HEK293 (cell line): ENCODE measurements around the gene FERD3L.

Experiments used
- CTCF ChIA-PET: fragments of 350-600 bp; formaldehyde crosslinking; extraction: SDS; loops from one replicate; lab custom pipeline; 2021; ENCODE audit warnings: antibody characterized with exemption; lab: Yijun Ruan, JAX
- POLR2A ChIA-PET: fragments of 300-600 bp; formaldehyde crosslinking; extraction: SDS; loops from one replicate; lab custom pipeline; 2020; ENCODE audit warnings: antibody characterized with exemption, inconsistent platforms; lab: Yijun Ruan, JAX
- H3K27ac ChIP-seq: fragments of 200-500 bp; sonication (Bioruptor generic); 2 replicates; pipeline ENCODE4 v1.5.1; 2014; ENCODE audit warnings: low read depth, low read length, control low read depth, inconsistent platforms; ENCODE audit errors: extremely low read depth
- H3K36me3 ChIP-seq, 2 experiments: fragments of 200-500 bp in 1 of 2; sonication (Bioruptor generic) in 1 of 2; 1 replicate in 1 of 2; 2 replicates in 1 of 2; pipeline ENCODE4 v1.5.1; 2014 to 2017; ENCODE audit warnings: inconsistent platforms in 2 of 2, low read length in 2 of 2; ENCODE audit not compliant: control insufficient read depth in 2 of 2, insufficient read depth in 1 of 2
- H3K4me1 ChIP-seq: fragments of 200-500 bp; sonication (Bioruptor generic); 2 replicates; pipeline ENCODE4 v1.5.1; 2014; ENCODE audit warnings: mild to moderate bottlenecking, low read length, inconsistent platforms; ENCODE audit not compliant: control insufficient read depth, insufficient read depth
- H3K4me3 ChIP-seq: 2 replicates; pipeline ENCODE4 v1.5.1; 2011; ENCODE audit warnings: low read depth, mild to moderate bottlenecking, control low read depth, low read length, moderate library complexity
- H3K9me3 ChIP-seq: fragments of 200-500 bp; sonication (Bioruptor generic); 2 replicates; pipeline ENCODE4 v1.5.1; 2014; ENCODE audit warnings: low read depth, low read length, inconsistent platforms; ENCODE audit not compliant: control insufficient read depth, insufficient read depth
- HOXD13 ChIP-seq: sonication (generic); formaldehyde crosslinking; IDR thresholded peaks from 2 replicates; pipeline ENCODE4 v1.8.0; 2022; ENCODE audit warnings: missing genetic modification reagents, borderline replicate concordance
- KLF10 ChIP-seq: fragments of 450-650 bp; IDR thresholded peaks from 2 replicates; pipeline ENCODE4 v1.5.1; 2018; ENCODE audit warnings: missing biosample characterization, mild to moderate bottlenecking, missing genetic modification characterization
- KLF7 ChIP-seq: fragments of 450-650 bp; formaldehyde crosslinking; IDR thresholded peaks from 2 replicates; pipeline ENCODE4 v1.5.1; 2016; ENCODE audit warnings: missing biosample characterization, missing genetic modification characterization, borderline replicate concordance
- OSR2 ChIP-seq: fragments of 450-650 bp; formaldehyde crosslinking; IDR thresholded peaks from 2 replicates; pipeline ENCODE4 v1.5.1; 2016; ENCODE audit warnings: missing biosample characterization, missing genetic modification characterization
- YY2 ChIP-seq: fragments of 450-650 bp; formaldehyde crosslinking; IDR thresholded peaks from 2 replicates; pipeline ENCODE4 v1.5.1; 2016; ENCODE audit warnings: missing biosample characterization, missing genetic modification characterization
- ZBTB20 ChIP-seq: fragments of 450-650 bp; formaldehyde crosslinking; IDR thresholded peaks from 2 replicates; pipeline ENCODE4 v1.5.1; 2016; ENCODE audit warnings: missing biosample characterization, missing genetic modification characterization
- ZBTB21 ChIP-seq: fragments of 450-650 bp; formaldehyde crosslinking; IDR thresholded peaks from 2 replicates; pipeline ENCODE4 v1.5.1; 2017; ENCODE audit warnings: missing biosample characterization, missing genetic modification characterization
- ZBTB7A ChIP-seq: fragments of 450-650 bp; formaldehyde crosslinking; IDR thresholded peaks from 2 replicates; pipeline ENCODE4 v1.5.1; 2016; ENCODE audit warnings: low read depth, missing biosample characterization, missing genetic modification characterization
- ZFP3 ChIP-seq: fragments of 450-650 bp; formaldehyde crosslinking; IDR thresholded peaks from 2 replicates; pipeline ENCODE4 v1.5.1; 2016; ENCODE audit warnings: low read depth, missing biosample characterization, missing genetic modification characterization
- ZNF112 ChIP-seq: fragments of 450-650 bp; formaldehyde crosslinking; IDR thresholded peaks from 2 replicates; pipeline ENCODE4 v1.5.0; 2017; ENCODE audit warnings: missing biosample characterization, missing genetic modification characterization
- ZNF121 ChIP-seq: fragments of 450-650 bp; formaldehyde crosslinking; IDR thresholded peaks from 2 replicates; pipeline ENCODE4 v1.5.1; 2016; ENCODE audit warnings: missing biosample characterization, missing genetic modification characterization
- ZNF155 ChIP-seq: fragments of 450-650 bp; formaldehyde crosslinking; IDR thresholded peaks from 2 replicates; pipeline ENCODE4 v1.5.1; 2016; ENCODE audit warnings: missing biosample characterization, missing genetic modification characterization
- ZNF174 ChIP-seq: fragments of 450-650 bp; formaldehyde crosslinking; IDR thresholded peaks from 2 replicates; pipeline ENCODE4 v1.5.0; 2017; ENCODE audit warnings: missing biosample characterization, mild to moderate bottlenecking, missing genetic modification characterization
- ZNF19 ChIP-seq: fragments of 450-650 bp; formaldehyde crosslinking; IDR thresholded peaks from 2 replicates; pipeline ENCODE4; 2016; ENCODE audit warnings: missing biosample characterization, missing genetic modification characterization, low read depth
- ZNF341 ChIP-seq: fragments of 450-650 bp; formaldehyde crosslinking; IDR thresholded peaks from 2 replicates; pipeline ENCODE4; 2016; ENCODE audit warnings: low read depth, missing biosample characterization, missing genetic modification characterization
- ZNF354C ChIP-seq: fragments of 450-650 bp; formaldehyde crosslinking; IDR thresholded peaks from 2 replicates; pipeline ENCODE4 v1.5.1; 2016; ENCODE audit warnings: missing biosample characterization, missing genetic modification characterization, low read depth, borderline replicate concordance
- ZNF366 ChIP-seq: fragments of 450-650 bp; formaldehyde crosslinking; conservative IDR thresholded peaks from 2 replicates; pipeline ENCODE4 v1.5.1; 2016; ENCODE audit warnings: missing biosample characterization, missing genetic modification characterization
- ZNF37A ChIP-seq: fragments of 450-650 bp; IDR thresholded peaks from 2 replicates; pipeline ENCODE4 v1.5.1; 2018; ENCODE audit warnings: missing biosample characterization, missing genetic modification characterization
- ZNF416 ChIP-seq: fragments of 450-650 bp; formaldehyde crosslinking; IDR thresholded peaks from 2 replicates; pipeline ENCODE4 v1.5.1; 2016; ENCODE audit warnings: missing biosample characterization, missing genetic modification characterization
- ZNF433 ChIP-seq: fragments of 450-650 bp; formaldehyde crosslinking; IDR thresholded peaks from 2 replicates; pipeline ENCODE4 v1.5.1; 2016; ENCODE audit warnings: missing biosample characterization, missing genetic modification characterization, low read depth
- ZNF473 ChIP-seq: fragments of 450-650 bp; formaldehyde crosslinking; IDR thresholded peaks from 2 replicates; pipeline ENCODE4 v1.5.1; 2017; ENCODE audit warnings: missing biosample characterization, missing genetic modification characterization
- ZNF530 ChIP-seq: fragments of 450-650 bp; formaldehyde crosslinking; IDR thresholded peaks from 2 replicates; pipeline ENCODE4 v1.5.1; 2016; ENCODE audit warnings: low read depth, missing biosample characterization, missing genetic modification characterization
- ZNF549 ChIP-seq: fragments of 450-650 bp; IDR thresholded peaks from 2 replicates; pipeline ENCODE4 v1.5.1; 2018; ENCODE audit warnings: missing biosample characterization, missing genetic modification characterization, mild to moderate bottlenecking, inconsistent platforms, moderate library complexity
- ZNF561 ChIP-seq: fragments of 450-650 bp; IDR thresholded peaks from 2 replicates; pipeline ENCODE4 v1.5.1; 2018; ENCODE audit warnings: missing biosample characterization, missing genetic modification characterization, borderline replicate concordance
- ZNF837 ChIP-seq: fragments of 450-650 bp; formaldehyde crosslinking; IDR thresholded peaks from 2 replicates; pipeline ENCODE4 v1.5.1; 2016; ENCODE audit warnings: missing biosample characterization, missing genetic modification characterization
- ZSCAN30 ChIP-seq: fragments of 450-650 bp; IDR thresholded peaks from 2 replicates; pipeline ENCODE4 v1.5.1; 2018; ENCODE audit warnings: missing biosample characterization, mild to moderate bottlenecking, missing genetic modification characterization, moderate library complexity
- TF ChIP-seq, protein P1 (sequence below): fragments of 450-650 bp; formaldehyde crosslinking; IDR thresholded peaks from 2 replicates; pipeline ENCODE4 v1.5.1; 2016; ENCODE audit warnings: missing biosample characterization, missing genetic modification characterization
- TF ChIP-seq, protein P2 (sequence below): fragments of 450-650 bp; formaldehyde crosslinking; IDR thresholded peaks from 2 replicates; pipeline ENCODE4 v1.5.1; 2016; ENCODE audit warnings: missing biosample characterization, missing genetic modification characterization
- TF ChIP-seq, protein P3 (sequence below): fragments of 450-650 bp; formaldehyde crosslinking; IDR thresholded peaks from 2 replicates; pipeline ENCODE4 v1.5.1; 2016; ENCODE audit warnings: missing biosample characterization, missing genetic modification characterization
- TF ChIP-seq, protein P4 (sequence below): fragments of 450-650 bp; formaldehyde crosslinking; IDR thresholded peaks from 2 replicates; pipeline ENCODE4 v1.5.1; 2016; ENCODE audit warnings: missing biosample characterization, missing genetic modification characterization, low read depth

Gene FERD3L

DNA sequence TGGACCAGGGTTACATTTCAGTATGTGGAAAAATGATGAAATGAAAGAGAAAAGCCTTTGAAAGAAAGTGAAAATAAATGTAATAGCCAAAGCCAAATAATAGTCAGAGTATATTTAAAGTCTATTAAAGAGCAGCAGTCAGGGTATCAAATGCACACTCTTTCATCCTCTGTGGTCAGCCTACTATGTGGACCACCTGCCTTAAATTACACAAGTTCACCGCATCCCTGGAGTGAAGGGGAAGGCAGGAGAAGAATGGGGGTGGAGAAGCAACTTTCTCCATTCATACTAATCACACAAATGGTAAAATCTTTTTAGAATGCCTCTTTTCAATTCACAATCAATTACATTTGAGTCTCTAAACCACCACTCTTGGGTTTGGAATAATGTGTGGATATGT lies 43.7 kb downstream of the FERD3L start:
- ChIA-PET CTCF (interaction anchor here (0.9 kb wide), 1 partner anchor 861 kb away, joined by 4 read pairs; no protein-coding TSS in a partner anchor), POLR2A (no interaction called here)
- Histone ChIP-seq H3K36me3 (no peaks in the 10 kb centered on the region), H3K4me1 (no peaks in the 10 kb centered on the region), H3K9me3 (no peaks in the 10 kb centered on the region), H3K27ac (no peak overlapping the region), H3K4me3 (no peak overlapping the region)
- no peak for TF ChIP-seq ZNF473 (tag by site-specific recombination)
- no peak for TF ChIP-seq ZNF433
- no peak for TF ChIP-seq ZSCAN30 (tag by site-specific recombination)
- TF ChIP-seq YY2 = no peak
- TF ChIP-seq ZNF37A (tag by site-specific recombination) = no peak
- no peak for TF ChIP-seq ZNF354C
- TF ChIP-seq KLF7 (tag by site-specific recombination) = no peak
- TF ChIP-seq ZNF341 = no peak

DNA sequence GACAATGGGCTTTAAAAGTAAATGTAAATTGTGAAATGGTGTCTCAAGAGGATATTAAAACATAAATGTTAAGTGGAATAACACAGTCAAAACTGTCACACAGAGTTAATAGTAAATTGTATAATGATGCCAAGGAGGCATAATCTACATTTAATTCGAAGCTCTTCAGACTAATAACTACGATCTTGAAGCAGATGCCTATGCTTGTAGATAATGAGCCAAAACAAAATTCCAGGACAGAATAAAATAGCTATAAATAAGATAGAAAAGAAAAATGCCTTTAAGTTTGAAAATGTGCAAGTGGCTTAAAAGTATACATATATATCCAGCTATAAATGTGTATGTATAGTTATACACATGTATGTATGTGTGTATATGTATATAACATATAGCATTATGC lies 45.3 kb downstream of the FERD3L start:
- no peak overlapping the region for H3K4me3 ChIP-seq
- no peaks in the 10 kb centered on the region for H3K36me3 ChIP-seq
- no peaks in the 10 kb centered on the region for H3K4me1 ChIP-seq
- TF ChIP-seq ZNF174 (tag by site-specific recombination) (no peak), ZBTB7A (tag by site-specific recombination) (no peak), ZNF155 (no peak), KLF10 (tag by site-specific recombination) (no peak), ZBTB20 (no peak), YY2 (no peak), ZNF121 (no peak), HOXD13 (CRISPR knock-in tag) (no peak), ZNF366 (no peak)
- TF ChIP-seq, protein P1, sequence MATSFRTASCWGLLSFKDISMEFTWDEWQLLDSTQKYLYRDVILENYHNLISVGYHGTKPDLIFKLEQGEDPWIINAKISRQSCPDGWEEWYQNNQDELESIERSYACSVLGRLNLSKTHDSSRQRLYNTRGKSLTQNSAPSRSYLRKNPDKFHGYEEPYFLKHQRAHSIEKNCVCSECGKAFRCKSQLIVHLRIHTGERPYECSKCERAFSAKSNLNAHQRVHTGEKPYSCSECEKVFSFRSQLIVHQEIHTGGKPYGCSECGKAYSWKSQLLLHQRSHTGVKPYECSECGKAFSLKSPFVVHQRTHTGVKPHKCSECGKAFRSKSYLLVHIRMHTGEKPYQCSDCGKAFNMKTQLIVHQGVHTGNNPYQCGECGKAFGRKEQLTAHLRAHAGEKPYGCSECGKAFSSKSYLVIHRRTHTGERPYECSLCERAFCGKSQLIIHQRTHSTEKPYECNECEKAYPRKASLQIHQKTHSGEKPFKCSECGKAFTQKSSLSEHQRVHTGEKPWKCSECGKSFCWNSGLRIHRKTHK (tag by site-specific recombination) = no peak
- TF ChIP-seq, protein P2, sequence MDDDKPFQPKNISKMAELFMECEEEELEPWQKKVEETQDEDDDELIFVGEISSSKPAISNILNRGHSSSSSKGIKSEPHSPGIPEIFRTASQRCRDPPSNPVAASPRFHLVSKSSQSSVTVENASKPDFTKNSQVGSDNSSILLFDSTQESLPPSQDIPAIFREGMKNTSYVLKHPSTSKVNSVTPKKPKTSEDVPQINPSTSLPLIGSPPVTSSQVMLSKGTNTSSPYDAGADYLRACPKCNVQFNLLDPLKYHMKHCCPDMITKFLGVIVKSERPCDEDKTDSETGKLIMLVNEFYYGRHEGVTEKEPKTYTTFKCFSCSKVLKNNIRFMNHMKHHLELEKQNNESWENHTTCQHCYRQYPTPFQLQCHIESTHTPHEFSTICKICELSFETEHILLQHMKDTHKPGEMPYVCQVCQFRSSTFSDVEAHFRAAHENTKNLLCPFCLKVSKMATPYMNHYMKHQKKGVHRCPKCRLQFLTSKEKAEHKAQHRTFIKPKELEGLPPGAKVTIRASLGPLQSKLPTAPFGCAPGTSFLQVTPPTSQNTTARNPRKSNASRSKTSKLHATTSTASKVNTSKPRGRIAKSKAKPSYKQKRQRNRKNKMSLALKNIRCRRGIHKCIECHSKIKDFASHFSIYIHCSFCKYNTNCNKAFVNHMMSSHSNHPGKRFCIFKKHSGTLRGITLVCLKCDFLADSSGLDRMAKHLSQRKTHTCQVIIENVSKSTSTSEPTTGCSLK (tag by site-specific recombination) = no peak
- POLR2A ChIA-PET = no interaction called here
- H3K27ac ChIP-seq = no peak overlapping the region
- CTCF ChIA-PET = no interaction called here
- H3K9me3 ChIP-seq = no peaks in the 10 kb centered on the region

DNA sequence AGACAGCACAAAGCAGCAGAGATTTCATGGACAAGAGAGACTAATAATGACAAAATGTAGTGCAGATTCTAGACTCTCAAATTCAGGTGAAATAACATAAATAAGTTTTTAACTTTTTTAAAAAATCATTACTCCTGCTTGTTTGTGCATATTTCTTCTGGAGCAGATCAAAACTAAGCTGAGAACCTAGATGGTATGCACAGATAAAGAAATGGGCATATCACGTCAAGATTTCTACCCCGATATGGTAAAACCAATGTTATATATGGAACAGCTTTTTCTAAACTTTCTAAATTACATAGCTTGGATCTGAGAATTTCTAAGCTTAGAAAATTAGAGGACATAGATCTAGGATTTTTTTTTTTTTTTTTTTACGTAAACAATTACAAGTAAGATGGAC lies 46.0 kb downstream of the FERD3L start:
- no peak overlapping the region for H3K4me3 ChIP-seq
- POLR2A ChIA-PET = no interaction called here
- TF ChIP-seq, protein P3, sequence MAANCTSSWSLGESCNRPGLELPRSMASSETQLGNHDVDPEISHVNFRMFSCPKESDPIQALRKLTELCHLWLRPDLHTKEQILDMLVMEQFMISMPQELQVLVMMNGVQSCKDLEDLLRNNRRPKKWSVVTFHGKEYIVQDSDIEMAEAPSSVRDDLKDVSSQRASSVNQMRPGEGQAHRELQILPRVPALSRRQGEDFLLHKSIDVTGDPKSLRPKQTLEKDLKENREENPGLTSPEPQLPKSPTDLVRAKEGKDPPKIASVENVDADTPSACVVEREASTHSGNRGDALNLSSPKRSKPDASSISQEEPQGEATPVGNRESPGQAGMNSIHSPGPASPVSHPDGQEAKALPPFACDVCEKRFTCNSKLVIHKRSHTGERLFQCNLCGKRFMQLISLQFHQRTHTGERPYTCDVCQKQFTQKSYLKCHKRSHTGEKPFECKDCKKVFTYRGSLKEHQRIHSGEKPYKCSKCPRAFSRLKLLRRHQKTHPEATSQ (tag by site-specific recombination) = no peak
- TF ChIP-seq, protein P4, sequence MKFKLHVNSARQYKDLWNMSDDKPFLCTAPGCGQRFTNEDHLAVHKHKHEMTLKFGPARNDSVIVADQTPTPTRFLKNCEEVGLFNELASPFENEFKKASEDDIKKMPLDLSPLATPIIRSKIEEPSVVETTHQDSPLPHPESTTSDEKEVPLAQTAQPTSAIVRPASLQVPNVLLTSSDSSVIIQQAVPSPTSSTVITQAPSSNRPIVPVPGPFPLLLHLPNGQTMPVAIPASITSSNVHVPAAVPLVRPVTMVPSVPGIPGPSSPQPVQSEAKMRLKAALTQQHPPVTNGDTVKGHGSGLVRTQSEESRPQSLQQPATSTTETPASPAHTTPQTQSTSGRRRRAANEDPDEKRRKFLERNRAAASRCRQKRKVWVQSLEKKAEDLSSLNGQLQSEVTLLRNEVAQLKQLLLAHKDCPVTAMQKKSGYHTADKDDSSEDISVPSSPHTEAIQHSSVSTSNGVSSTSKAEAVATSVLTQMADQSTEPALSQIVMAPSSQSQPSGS (tag by site-specific recombination) = no peak
- no peak for TF ChIP-seq ZNF174 (tag by site-specific recombination)
- TF ChIP-seq ZNF112 (tag by site-specific recombination) = no peak
- TF ChIP-seq ZNF530 = no peak
- no peak for TF ChIP-seq ZNF549 (tag by site-specific recombination)
- TF ChIP-seq ZNF19 = no peak
- no peak for TF ChIP-seq ZNF561 (tag by site-specific recombination)
- no peak for TF ChIP-seq ZFP3 (tag by site-specific recombination)
- TF ChIP-seq HOXD13 (CRISPR knock-in tag) = no peak
- no peak for TF ChIP-seq ZNF837 (tag by site-specific recombination)
- TF ChIP-seq ZBTB21 (tag by site-specific recombination) = no peak
- no peak for TF ChIP-seq OSR2
- TF ChIP-seq ZNF416 (tag by site-specific recombination) = no peak

More for the DNA sequence above, 46.0 kb downstream of the FERD3L start:
- no peaks in the 10 kb centered on the region for H3K36me3 ChIP-seq
- H3K4me1 ChIP-seq = no peaks in the 10 kb centered on the region
- CTCF ChIA-PET = no interaction called here
- H3K9me3 ChIP-seq = no peaks in the 10 kb centered on the region
- H3K27ac ChIP-seq = no peak overlapping the region
